IPS-15b (cell line): ENCODE measurements around the gene P2RX4.

Experiments
- H3K27me3 ChIP-seq: one replicate; pipeline ENCODE4 v1.6.1; 2013; ENCODE audit warnings: low read length; ENCODE audit not compliant: control insufficient read depth, insufficient read depth
- H3K36me3 ChIP-seq: one replicate; pipeline ENCODE4 v1.6.1; 2013; ENCODE audit warnings: low read length; ENCODE audit not compliant: control insufficient read depth, insufficient read depth
- H3K4me1 ChIP-seq: one replicate; pipeline ENCODE4 v1.6.1; 2013; ENCODE audit warnings: mild to moderate bottlenecking, low read length; ENCODE audit not compliant: control insufficient read depth, insufficient read depth
- H3K4me3 ChIP-seq: one replicate; pipeline ENCODE4 v1.5.1; 2013; ENCODE audit warnings: low read depth, low read length
- H3K9ac ChIP-seq: one replicate; pipeline ENCODE4 v1.6.1; 2013; ENCODE audit warnings: low read depth, mild to moderate bottlenecking, low read length
- H3K9me3 ChIP-seq: one replicate; pipeline ENCODE4 v1.6.1; 2013; ENCODE audit warnings: mild to moderate bottlenecking, low read length; ENCODE audit not compliant: control insufficient read depth, insufficient read depth

Gene P2RX4

GRCh38 chr12:121175383-121176119 is 34.4 kb upstream of the P2RX4 start:
- H3K4me3 ChIP-seq: no peak overlapping the region
- H3K9ac ChIP-seq: no peak overlapping the region
- no peaks in the 10 kb centered on the region for H3K36me3 ChIP-seq
- no peaks in the 10 kb centered on the region for H3K4me1 ChIP-seq
- no peaks in the 10 kb centered on the region for H3K9me3 ChIP-seq
- no peaks in the 10 kb centered on the region for H3K27me3 ChIP-seq

GRCh38 chr12:121176826-121177529 is 33.0 kb upstream of the P2RX4 start:
- Histone ChIP-seq H3K4me3 (no peak overlapping the region), H3K9me3 (no peaks in the 10 kb centered on the region), H3K9ac (no peak overlapping the region), H3K36me3 (no peaks in the 10 kb centered on the region), H3K27me3 (no peaks in the 10 kb centered on the region), H3K4me1 (no peaks in the 10 kb centered on the region)

GRCh38 chr12:121181181-121181580 is 28.7 kb upstream of the P2RX4 start:
- Histone ChIP-seq H3K36me3 (no peaks in the 10 kb centered on the region), H3K4me3 (no peak overlapping the region), H3K27me3 (no peaks in the 10 kb centered on the region), H3K9ac (no peak overlapping the region), H3K9me3 (no peaks in the 10 kb centered on the region), H3K4me1 (no peaks in the 10 kb centered on the region)

GRCh38 chr12:121182222-121182893 is 27.6 kb upstream of the P2RX4 start:
- Histone ChIP-seq H3K36me3 (no peaks in the 10 kb centered on the region), H3K4me3 (no peak overlapping the region), H3K9ac (no peak overlapping the region), H3K9me3 (no peaks in the 10 kb centered on the region), H3K4me1 (no peaks in the 10 kb centered on the region), H3K27me3 (no peaks in the 10 kb centered on the region)

- Histone ChIP-seq H3K9ac (no peak overlapping the region), H3K4me3 (no peak overlapping the region), H3K4me1 (no peaks in the 10 kb centered on the region), H3K9me3 (no peaks in the 10 kb centered on the region), H3K36me3 (no peaks in the 10 kb centered on the region), H3K27me3 (no peaks in the 10 kb centered on the region)
These were observed 25.5 kb upstream of the P2RX4 start for GRCh38 chr12:121184425-121184824.

- H3K4me1 ChIP-seq: no peaks in the 10 kb centered on the region
- no peaks in the 10 kb centered on the region for H3K9me3 ChIP-seq
- no peaks in the 10 kb centered on the region for H3K36me3 ChIP-seq
- no peak overlapping the region for H3K4me3 ChIP-seq
- H3K27me3 ChIP-seq: no peaks in the 10 kb centered on the region
- no peak overlapping the region for H3K9ac ChIP-seq
These were observed 24.7 kb upstream of the P2RX4 start for GRCh38 chr12:121184984-121185889.

- no peaks in the 10 kb centered on the region for H3K9me3 ChIP-seq
- H3K36me3 ChIP-seq: no peaks in the 10 kb centered on the region
- no peak overlapping the region for H3K4me3 ChIP-seq
- H3K4me1 ChIP-seq: no peaks in the 10 kb centered on the region
- no peaks in the 10 kb centered on the region for H3K27me3 ChIP-seq
- no peak overlapping the region for H3K9ac ChIP-seq
These were observed 23.1 kb upstream of the P2RX4 start for GRCh38 chr12:121186826-121187225.

GRCh38 chr12:121187501-121187900 is 22.4 kb upstream of the P2RX4 start:
- Histone ChIP-seq H3K9ac (no peak overlapping the region), H3K27me3 (no peaks in the 10 kb centered on the region), H3K4me3 (no peak overlapping the region), H3K4me1 (no peaks in the 10 kb centered on the region), H3K36me3 (no peaks in the 10 kb centered on the region), H3K9me3 (no peaks in the 10 kb centered on the region)

GRCh38 chr12:121188227-121188626 is 21.7 kb upstream of the P2RX4 start:
- Histone ChIP-seq H3K9me3 (no peaks in the 10 kb centered on the region), H3K4me1 (no peaks in the 10 kb centered on the region), H3K36me3 (no peaks in the 10 kb centered on the region), H3K27me3 (no peaks in the 10 kb centered on the region), H3K4me3 (no peak overlapping the region), H3K9ac (no peak overlapping the region)

GRCh38 chr12:121189131-121189530 is 20.8 kb upstream of the P2RX4 start:
- Histone ChIP-seq H3K9me3 (no peaks in the 10 kb centered on the region), H3K27me3 (no peaks in the 10 kb centered on the region), H3K9ac (no peak overlapping the region), H3K4me1 (no peaks in the 10 kb centered on the region), H3K36me3 (no peaks in the 10 kb centered on the region), H3K4me3 (no peak overlapping the region)

GRCh38 chr12:121189619-121190155 is 20.2 kb upstream of the P2RX4 start:
- Histone ChIP-seq H3K4me3 (no peak overlapping the region), H3K36me3 (no peaks in the 10 kb centered on the region), H3K4me1 (no peaks in the 10 kb centered on the region), H3K9ac (no peak overlapping the region), H3K27me3 (no peaks in the 10 kb centered on the region), H3K9me3 (no peaks in the 10 kb centered on the region)
